ENCODE measurements around the gene SAP30BP. TPM values are rescaled to one million over a fixed set of nuclear protein-coding genes. Genes with fewer than 3 reads are reported as not detected.

The SAP30BP gene
- total and polyA plus RNA-seq, 2 donors (not counting 3 experiments of a cell fraction or from before 2014, with no cell fraction given), result 116 to 151 TPM

- Histone ChIP-seq H3K27ac (ENCODE audit: insufficient read depth, low read depth, low read length) (no peak overlapping the region), H3K4me2 (ENCODE audit: insufficient read depth, low read length) (no peak overlapping the region), H3K27me3 (ENCODE audit: control insufficient read depth in 2 of 2, insufficient read depth in 2 of 2, low read length in 2 of 2) (no peaks in the 10 kb centered on the region), H3K79me2 (ENCODE audit: control insufficient read depth, insufficient read depth, low read length) (peaks cover 71% of the 10 kb centered on the region), H3K4me1 (ENCODE audit: control insufficient read depth, extremely low read depth, insufficient read depth, low read length) (peaks cover 20% of the 10 kb centered on the region), H4K20me1 (replicated peaks; ENCODE audit: control insufficient read depth, extremely low read depth, insufficient read depth, low read length) (no peaks in the 10 kb centered on the region), H3K9me1 (replicated peaks; ENCODE audit: control insufficient read depth, extremely low read depth, insufficient read depth, low read length) (no peaks in the 10 kb centered on the region), H2AFZ (ENCODE audit: low read depth, low read length) (no peak overlapping the region), H3K4me3 (replicated peaks in 1 of 3; ENCODE audit: insufficient read depth in 1 of 3, low read depth in 1 of 3, low read length in 3 of 3) (no peak overlapping the region), H3K9me3 (replicated peaks; ENCODE audit: control insufficient read depth, insufficient read depth, low read length) (no peaks in the 10 kb centered on the region), H3K36me3 (ENCODE audit: control insufficient read depth in 2 of 2, extremely low read depth in 1 of 2, insufficient read depth in 2 of 2, low read length in 2 of 2) (peaks cover 14 to 27% of the 10 kb centered on the region in 2 experiments), H3K9ac (replicated peaks; ENCODE audit: extremely low read depth, insufficient read depth, low read length) (no peak overlapping the region)
- dilution Hi-C loops (cut with MboI; ENCODE audit: extremely low pct_ligation_motif_present, low sequenced_read_pairs) (no loop called here), intact Hi-C loops (cut with micrococcal nuclease) (no loop called here)
- TF ChIP-seq POLR2AphosphoS5 (IDR thresholded peaks at IDR 0.05; ENCODE audit: insufficient read depth, low read depth, low read length) (no peak), POLR2A (IDR thresholded peaks at IDR 0.05; ENCODE audit: low read depth, low read length) (no peak), EZH2 (IDR thresholded peaks at IDR 0.05; ENCODE audit: borderline replicate concordance, low read depth, low read length, severe bottlenecking) (no peak), GATA2 (IDR thresholded peaks at IDR 0.05; ENCODE audit: insufficient read depth, insufficient read length, low read depth, low read length) (no peak), CTCF (IDR thresholded peaks at IDR 0.05; ENCODE audit: extremely low read depth in 1 of 2, insufficient read depth in 1 of 2, low read depth in 1 of 2, low read length in 2 of 2) (no peak), JUN (IDR thresholded peaks at IDR 0.05; ENCODE audit: borderline replicate concordance, insufficient read depth, insufficient read length, low read depth) (no peak), FOS (IDR thresholded peaks at IDR 0.05; ENCODE audit: borderline replicate concordance, insufficient read depth, low read length) (no peak), MYC (IDR thresholded peaks at IDR 0.05; ENCODE audit: low read depth, low read length) (no peak), MAX (IDR thresholded peaks at IDR 0.05; ENCODE audit: insufficient read depth, insufficient read length) (no peak)
- ChIA-PET CTCF (interaction anchor here (1.1 to 19.6 kb wide), 3 partner anchors 9 to 75 kb away, joined by 5 to 653 read pairs (median 26); partner anchors contain the start of gene SMIM5), POLR2A (no interaction called here)
- FAIRE-seq (no peak), DNase-seq (ENCODE audit: low read depth, low spot score) (no peak)
- BruUV-seq (replicated peaks), result no TSS peak
Observed at GRCh38 chr17:75670868-75671267, 3.7 kb downstream of the SAP30BP start.

Data from endothelial cell of umbilical vein (primary cell).